Measurements from ENCODE around the gene CRACR2B.

CRACR2B gene

GRCh38 chr11:827897-828192, at the start of gene CRACR2B:
Gene CRACR2B, plus strand, starts transcription at chr11:827919. Its CDS starts 689 bp downstream, at chr11:828608.
- DNase-seq (ENCODE audit: low read depth in 2 of 2, low spot score in 1 of 2): no peak

- no peak for DNase-seq (ENCODE audit: low read depth in 2 of 2, low spot score in 1 of 2)
Observed at GRCh38 chr11:778976-779954, 48.5 kb upstream of the CRACR2B start.

- DNase-seq (ENCODE audit: low read depth in 2 of 2, low spot score in 1 of 2): no peak
Observed at GRCh38 chr11:779955-780532, 47.7 kb upstream of the CRACR2B start.

- no peak for DNase-seq (ENCODE audit: low read depth in 2 of 2, low spot score in 1 of 2)
Observed at GRCh38 chr11:782264-783174, 45.2 kb upstream of the CRACR2B start.

GRCh38 chr11:783581-784015, 44.1 kb upstream of the CRACR2B start:
- no peak for DNase-seq (ENCODE audit: low read depth in 2 of 2, low spot score in 1 of 2)

- no peak for DNase-seq (ENCODE audit: low read depth in 2 of 2, low spot score in 1 of 2)
Observed at GRCh38 chr11:786235-787083, 41.3 kb upstream of the CRACR2B start.

- DNase-seq (ENCODE audit: low read depth in 2 of 2, low spot score in 1 of 2): no peak
Observed at GRCh38 chr11:787084-787675, 40.5 kb upstream of the CRACR2B start.

- no peak for DNase-seq (ENCODE audit: low read depth in 2 of 2, low spot score in 1 of 2)
Observed at GRCh38 chr11:788009-788640, 39.6 kb upstream of the CRACR2B start.

- no peak for DNase-seq (ENCODE audit: low read depth in 2 of 2, low spot score in 1 of 2)
Observed at GRCh38 chr11:788953-789940, 38.5 kb upstream of the CRACR2B start.

- no peak for DNase-seq (ENCODE audit: low read depth in 2 of 2, low spot score in 1 of 2)
Observed at GRCh38 chr11:789943-790342, 37.8 kb upstream of the CRACR2B start, which contains the start of gene CEND1. Gene CEND1, minus strand, starts transcription at chr11:790090. Its CDS starts 1,514 bp downstream, at chr11:788576.

- no peak for DNase-seq (ENCODE audit: low read depth in 2 of 2, low spot score in 1 of 2)
Observed at GRCh38 chr11:790721-791564, 36.8 kb upstream of the CRACR2B start.

GRCh38 chr11:791658-792534, 35.8 kb upstream of the CRACR2B start:
- no peak for DNase-seq (ENCODE audit: low read depth in 2 of 2, low spot score in 1 of 2)

GRCh38 chr11:792535-792821, 35.2 kb upstream of the CRACR2B start:
- DNase-seq (ENCODE audit: low read depth in 2 of 2, low spot score in 1 of 2): no peak

- DNase-seq (ENCODE audit: low read depth in 2 of 2, low spot score in 1 of 2): no peak
Observed at GRCh38 chr11:792873-793272, 34.8 kb upstream of the CRACR2B start.

- no peak for DNase-seq (ENCODE audit: low read depth in 2 of 2, low spot score in 1 of 2)
Observed at GRCh38 chr11:793556-793955, 34.2 kb upstream of the CRACR2B start.

- DNase-seq (ENCODE audit: low read depth in 2 of 2, low spot score in 1 of 2): no peak
Observed at GRCh38 chr11:794013-794765, 33.5 kb upstream of the CRACR2B start.
